ENCODE measurements around the gene SPG7.

- no peak for TF ChIP-seq POLR2A (IDR thresholded peaks at IDR 0.05)
- no peak for TF ChIP-seq CTCF (IDR thresholded peaks at IDR 0.05)
Measured at GRCh38 chr16:89531821-89532526, 23.8 kb downstream of the SPG7 start.
